Mucosa of gallbladder (tissue), 1 donor: ENCODE results near the gene TNS1. TPM values are rescaled to one million over a fixed set of nuclear protein-coding genes. Genes with fewer than 3 reads are reported as not detected.

ENCODE experiments used
- DNase-seq: peaks from one replicate; pipeline ENCODE4 v3.0.0-alpha.2; 2020; ENCODE audit warnings: low spot score
- total RNA-seq: library from RNA; stranded (reverse); gene quantifications from one replicate; pipeline ENCODE4 v1.2.1, GENCODE V29; 2021
- donor health status: DM: no; HTN: no; CAD: no.

TNS1 gene
- total RNA-seq, 1 donor from 2014 or later: 469 TPM

DNA sequence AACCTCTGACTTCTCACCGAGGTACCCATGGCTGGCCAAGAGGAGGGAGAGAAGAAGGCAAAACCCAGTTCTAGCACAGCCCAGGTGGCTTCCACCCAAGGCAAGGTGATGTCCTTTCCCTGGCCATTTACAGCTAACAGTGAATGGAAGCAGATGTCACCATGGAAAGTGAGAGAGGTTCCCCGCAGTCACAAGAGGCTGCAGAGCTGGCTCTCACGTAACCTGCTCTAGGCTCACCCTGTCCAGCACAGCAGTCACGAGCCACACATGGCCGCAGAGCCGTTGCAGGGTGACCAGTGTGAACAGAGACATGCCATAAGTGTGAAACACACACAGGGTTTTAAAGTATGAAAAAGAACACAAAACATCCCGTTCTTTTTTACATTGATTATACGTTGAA, 169.4 kb downstream of the TNS1 start:
- no peak for DNase-seq

DNA sequence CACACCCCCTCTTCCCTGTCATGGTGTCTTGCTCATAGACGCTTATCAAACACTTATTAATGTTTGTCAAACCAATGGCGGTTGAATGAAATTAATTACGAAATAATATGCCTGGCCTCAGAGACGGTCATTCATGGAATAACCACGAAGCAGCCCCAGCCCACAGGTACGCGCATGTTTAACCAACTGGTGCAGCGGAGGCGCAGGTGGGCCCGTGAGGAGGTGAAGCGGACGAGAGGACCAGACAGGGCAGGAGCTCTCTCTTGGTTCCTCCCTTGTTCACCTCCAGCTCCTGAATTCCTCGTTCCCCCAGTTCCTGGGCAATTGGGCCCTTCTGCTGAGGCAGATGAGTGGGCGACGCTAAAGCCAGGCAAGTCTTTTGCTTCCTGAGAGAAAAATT, 169.8 kb downstream of the TNS1 start:
- no peak for DNase-seq

DNA sequence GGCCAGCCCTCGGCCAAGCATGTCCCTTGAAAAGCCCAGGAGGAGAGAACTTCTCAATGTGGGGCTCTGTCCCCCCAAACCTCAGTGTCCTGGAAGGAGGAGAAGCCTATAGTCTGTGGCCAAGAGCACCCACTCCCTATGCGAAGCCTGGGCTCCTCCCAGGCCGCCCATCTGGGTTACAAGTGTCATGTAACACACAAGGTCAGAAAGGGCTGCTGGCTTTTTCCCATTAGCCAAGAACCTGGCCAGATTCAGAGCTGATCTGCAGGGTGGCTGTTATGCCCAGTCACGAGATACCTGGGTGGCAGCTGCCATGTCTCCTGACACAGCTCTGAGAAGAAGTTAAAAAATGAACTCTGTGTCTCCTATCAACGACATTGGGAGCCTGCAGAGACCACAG, 170.7 kb downstream of the TNS1 start:
- DNase-seq: no peak

DNA sequence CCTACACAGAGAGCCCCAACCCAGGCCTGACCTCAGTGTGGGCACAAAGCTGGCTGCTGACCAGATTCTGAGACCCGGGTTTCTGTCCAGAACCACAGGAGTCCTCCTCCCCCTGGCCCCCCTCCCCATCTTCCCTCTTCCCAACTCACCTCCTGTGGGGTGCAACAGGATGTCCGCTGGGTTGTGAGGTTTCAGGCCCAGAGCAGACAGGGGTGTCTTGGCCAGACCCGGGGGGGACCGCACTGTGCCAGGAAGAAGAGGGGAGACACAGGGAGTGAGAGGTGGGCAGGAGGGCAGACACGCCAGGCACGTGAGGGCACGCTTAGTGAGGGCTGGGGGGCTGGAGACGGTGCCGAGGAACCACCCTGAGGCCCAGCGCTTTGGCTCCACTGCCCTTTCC, 171.5 kb downstream of the TNS1 start:
- DNase-seq: no peak

- DNase-seq: no peak
Measured at GRCh38 chr2:217830807-217831206, 172.0 kb downstream of the TNS1 start.

- no peak for DNase-seq
Measured at GRCh38 chr2:217830061-217830460, 172.7 kb downstream of the TNS1 start.

DNA sequence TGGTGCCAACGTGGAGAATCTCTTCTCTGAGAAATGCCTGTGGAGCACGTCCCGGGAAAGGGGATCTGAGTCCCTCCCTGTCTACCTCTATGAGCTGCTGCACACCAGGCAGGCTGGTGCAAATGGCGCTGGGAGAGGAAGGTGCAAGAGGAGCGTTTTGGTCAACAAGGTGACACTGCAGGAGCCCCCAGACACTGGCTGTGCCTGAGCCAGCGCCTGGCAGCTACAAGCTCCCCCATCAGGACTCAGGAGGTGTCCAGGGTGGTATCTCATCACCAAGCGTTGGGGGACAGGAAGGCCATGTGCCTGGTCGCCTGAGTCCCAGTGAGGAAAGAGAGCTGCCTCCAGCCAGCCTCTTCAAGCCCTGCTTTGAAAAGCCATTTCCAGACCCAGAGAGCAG, 173.4 kb downstream of the TNS1 start:
- DNase-seq: no peak

- no peak for DNase-seq
Measured at GRCh38 chr2:217828336-217828735, 174.5 kb downstream of the TNS1 start.

- peak; percentile 41 for DNase-seq
Measured at GRCh38 chr2:217827430-217828201, 175.2 kb downstream of the TNS1 start.

DNA sequence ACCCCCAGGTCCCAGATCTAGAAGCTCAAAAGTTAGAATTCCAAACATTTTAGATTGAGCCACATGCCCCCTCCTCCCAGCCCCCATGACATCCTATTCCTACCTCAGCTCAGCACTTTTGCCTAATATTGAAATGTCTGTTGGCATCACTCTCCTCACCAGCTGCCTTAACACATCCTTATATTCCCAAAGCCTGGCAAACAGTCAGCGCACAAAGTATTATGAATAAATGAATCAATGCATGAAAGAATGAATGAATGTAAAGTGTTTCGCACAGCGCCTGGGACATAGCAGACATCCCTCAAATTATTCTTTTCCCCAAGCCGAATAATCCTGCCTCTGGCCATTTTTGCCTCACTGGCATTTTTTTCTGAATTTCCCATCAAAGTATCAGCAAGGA, 175.8 kb downstream of the TNS1 start:
- DNase-seq: no peak

DNA sequence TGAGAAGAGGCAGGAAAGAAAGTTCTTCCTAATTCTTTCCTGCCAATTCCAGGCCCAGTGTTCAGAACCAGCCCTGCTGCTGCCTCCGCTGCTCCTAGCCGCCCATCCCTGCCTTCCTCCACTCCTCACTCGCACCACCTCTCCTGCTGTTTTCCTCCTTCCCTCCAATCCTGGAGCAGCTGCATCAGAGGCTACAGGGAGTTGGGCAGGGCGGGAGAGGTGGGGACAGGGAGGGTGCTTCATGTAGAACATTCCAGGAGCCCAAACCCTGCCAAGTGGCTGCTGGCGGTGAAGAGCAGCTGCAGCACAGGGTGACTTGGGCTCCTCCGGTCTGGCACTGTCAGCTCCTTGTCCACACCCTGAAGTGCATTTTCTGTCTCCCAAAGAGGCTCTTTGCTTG, 176.3 kb downstream of the TNS1 start:
- DNase-seq: peak; percentile 76

- no peak for DNase-seq
Measured at GRCh38 chr2:217825469-217826235, 177.1 kb downstream of the TNS1 start.

DNA sequence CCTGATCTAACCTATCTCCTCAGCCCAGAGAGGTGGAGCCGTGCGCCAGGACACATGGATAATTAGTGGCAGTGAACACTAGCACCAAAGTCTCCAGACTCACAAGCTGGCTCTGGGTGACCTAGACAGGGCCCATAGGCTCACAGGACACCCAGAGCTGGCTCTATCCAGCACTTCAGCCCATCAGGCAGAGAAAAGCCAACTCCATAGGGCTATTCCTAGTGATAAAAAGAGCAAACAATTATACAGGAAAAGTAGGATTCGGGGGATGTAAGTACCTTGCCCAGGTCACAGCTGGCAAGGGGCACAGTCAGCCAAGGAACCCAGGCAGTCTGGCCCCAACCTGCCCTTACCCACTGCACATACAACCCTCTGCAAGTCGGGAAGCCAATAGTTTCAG, 178.6 kb downstream of the TNS1 start:
- DNase-seq: no peak

GRCh38 chr2:217823626-217824025, 179.2 kb downstream of the TNS1 start:
- no peak for DNase-seq

DNA sequence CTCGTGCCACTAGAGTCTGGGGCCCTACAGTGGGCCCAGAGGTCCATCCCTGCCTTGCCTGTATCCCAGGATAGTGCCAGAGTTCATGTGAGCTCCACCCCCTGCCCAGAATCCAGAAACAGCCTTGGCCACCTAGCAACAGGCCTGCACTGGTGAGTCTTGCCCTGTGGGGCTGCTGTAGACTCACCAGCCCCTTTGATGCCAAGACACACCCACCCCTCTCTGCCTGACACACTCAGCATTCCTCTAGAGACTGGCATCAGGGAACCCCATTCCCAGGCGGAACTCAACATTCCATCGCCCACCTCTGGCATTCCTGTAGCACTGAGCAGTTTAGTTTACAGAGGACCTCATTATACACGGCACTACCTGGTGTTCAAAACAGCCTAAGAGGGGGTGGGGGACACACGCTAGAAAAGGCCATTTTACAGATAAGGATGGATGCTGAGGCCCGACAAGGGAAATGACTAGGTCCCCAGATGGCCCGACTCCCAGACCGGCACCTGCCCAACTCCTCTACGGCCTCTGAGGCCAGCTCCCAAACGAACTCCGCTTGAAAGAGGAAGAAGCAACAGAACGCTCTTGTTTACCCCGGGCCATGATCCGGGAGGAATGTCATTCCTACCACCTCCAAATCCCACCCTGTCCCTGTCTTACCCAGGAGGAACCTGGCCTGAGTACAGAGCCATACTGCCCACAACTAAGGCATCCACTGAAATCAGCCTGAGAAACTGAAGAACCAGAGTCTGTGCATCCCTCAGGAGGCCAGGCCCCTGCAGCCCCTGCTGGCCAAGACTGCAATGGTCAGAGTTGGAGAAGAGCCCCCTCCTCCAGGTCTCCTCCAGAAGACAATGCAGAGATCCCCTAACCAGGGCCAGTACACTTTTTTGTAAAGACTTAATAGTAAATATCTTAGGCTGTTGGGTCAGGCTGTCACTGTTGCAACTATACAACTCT, 180.2 kb downstream of the TNS1 start:
- DNase-seq: no peak

GRCh38 chr2:217821536-217822147, 181.2 kb downstream of the TNS1 start:
- DNase-seq: no peak

- no peak for DNase-seq
Measured at GRCh38 chr2:217820904-217821303, 181.9 kb downstream of the TNS1 start.

DNA sequence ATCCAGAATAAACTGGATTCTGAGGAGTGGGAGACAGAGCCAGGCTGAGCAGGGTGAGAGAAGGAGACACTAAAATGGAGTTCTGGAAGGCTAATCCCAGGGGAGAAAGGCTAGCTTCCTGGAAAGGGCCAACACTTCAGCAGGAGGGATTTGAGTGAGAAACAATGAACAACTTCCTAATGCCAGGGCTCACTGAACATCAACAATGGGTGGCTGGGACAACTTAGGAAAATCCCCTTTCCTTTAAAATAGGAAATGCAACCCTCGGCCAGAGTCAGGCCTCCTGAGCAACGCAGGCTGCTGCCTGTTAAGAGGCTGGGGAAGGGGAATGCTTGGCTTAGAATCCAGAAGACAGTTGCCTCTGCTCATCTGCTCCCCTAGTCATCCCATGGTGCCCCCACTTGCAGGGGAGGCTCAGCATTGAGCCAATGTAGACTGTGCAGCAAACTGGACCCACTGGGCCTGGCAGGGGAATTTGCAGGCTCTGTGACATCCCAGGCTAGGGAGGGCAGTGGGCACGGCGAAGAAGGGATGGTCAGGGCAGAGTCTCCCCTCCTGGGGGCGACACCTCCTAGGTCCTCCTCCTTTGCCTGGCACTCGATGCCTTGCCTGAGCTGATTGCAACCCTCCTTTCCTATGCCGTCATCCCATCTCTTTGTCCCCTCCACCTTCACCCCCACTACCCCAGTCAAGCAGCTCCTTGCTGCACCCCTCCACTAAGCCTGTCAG, 182.5 kb downstream of the TNS1 start:
- DNase-seq: no peak

GRCh38 chr2:217818293-217818850, 184.4 kb downstream of the TNS1 start:
- no peak for DNase-seq

DNA sequence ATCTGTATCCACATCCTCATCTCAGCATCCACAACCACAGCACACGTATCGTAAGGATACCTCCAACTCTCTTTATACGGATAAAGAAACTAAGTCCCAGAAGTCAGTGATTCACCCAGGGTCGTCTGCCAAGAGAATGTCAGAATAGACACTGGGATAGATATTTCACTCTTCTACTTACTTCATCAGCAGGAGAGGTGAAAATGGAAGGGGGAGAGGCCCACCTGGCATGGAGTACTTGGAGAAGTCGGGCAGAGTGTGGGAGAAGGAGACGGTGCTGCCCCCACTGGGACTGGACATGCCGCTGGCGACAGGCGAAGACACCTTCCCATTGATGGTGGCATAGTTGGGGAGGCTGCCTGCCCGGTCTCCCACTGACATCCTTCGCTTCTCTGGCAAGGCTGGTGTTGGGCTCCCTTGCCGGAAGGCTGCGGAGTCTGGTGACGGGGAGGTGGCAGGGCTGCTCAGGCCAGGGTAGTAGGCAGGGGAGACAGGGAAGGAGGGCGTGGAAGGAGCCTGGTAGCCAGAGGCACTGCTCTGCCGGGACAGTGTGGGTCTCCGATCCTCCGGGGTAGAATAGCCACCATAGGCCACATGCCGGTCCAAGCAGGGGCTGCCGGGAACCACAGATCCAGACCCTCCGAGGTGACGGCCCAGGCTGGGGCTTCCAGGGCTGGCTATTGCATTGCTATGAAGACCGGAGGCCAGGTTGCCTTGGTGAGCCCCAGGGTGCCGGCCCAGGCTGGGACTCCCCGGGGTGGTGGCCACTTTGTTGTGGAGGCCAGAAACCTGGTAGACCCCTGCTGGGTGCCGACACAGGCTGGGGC, 185.1 kb downstream of the TNS1 start:
- DNase-seq: no peak
